Measurements from ENCODE around the gene DNAL1.

DNAL1 gene

GRCh38 chr14:73736842-73737241 lies 92.1 kb downstream of the DNAL1 start:
- TF ChIP-seq, protein P1, sequence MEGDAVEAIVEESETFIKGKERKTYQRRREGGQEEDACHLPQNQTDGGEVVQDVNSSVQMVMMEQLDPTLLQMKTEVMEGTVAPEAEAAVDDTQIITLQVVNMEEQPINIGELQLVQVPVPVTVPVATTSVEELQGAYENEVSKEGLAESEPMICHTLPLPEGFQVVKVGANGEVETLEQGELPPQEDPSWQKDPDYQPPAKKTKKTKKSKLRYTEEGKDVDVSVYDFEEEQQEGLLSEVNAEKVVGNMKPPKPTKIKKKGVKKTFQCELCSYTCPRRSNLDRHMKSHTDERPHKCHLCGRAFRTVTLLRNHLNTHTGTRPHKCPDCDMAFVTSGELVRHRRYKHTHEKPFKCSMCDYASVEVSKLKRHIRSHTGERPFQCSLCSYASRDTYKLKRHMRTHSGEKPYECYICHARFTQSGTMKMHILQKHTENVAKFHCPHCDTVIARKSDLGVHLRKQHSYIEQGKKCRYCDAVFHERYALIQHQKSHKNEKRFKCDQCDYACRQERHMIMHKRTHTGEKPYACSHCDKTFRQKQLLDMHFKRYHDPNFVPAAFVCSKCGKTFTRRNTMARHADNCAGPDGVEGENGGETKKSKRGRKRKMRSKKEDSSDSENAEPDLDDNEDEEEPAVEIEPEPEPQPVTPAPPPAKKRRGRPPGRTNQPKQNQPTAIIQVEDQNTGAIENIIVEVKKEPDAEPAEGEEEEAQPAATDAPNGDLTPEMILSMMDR (IDR thresholded peaks at IDR 0.05; ENCODE audit: control extremely low read depth, extremely low read depth, low read depth, missing control alignments), result no peak
- DNase-seq (ENCODE audit: extremely low spot score), result no peak
- POLR2A ChIA-PET, result no interaction called here
- CTCF ChIA-PET, result no interaction called here

DNA sequence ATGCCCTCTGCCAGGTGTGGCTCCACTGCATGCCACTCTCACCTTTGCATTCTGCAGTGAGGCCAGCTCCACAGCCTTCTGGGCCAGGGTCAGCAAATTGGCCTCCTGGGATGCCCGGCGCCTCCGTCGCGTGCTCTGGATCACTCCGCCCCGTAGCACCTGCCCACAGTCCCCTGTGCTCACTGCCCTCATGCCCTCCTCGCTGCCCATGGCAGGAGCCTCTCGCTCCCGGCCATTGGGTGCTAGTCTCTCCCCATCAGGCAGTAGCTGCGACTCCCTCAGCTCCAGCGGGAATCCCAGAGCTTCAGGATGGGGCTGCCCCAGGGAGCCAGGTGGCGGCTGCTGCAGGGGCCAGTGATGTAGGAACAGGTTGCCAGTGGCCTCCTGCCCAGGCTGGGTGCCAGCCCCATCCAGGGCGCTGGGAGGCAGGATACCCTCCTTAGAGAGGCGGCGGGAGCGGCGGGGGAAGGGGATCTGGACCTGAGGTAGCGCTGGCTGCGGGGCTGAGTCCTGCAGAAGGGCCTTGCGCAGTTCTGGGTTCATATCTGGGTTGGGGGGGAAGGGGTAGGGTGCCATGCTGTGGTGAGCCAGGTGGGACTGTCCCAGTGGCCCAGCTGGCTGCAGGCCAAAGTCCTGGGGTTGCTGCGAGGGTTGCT lies 93.9 kb downstream of the DNAL1 start:
- TF ChIP-seq, protein P1 (IDR thresholded peaks at IDR 0.05; ENCODE audit: control extremely low read depth, extremely low read depth, low read depth, missing control alignments), result no peak
- ChIA-PET POLR2A (no interaction called here), CTCF (interaction anchor here (11.5 kb wide), 1 partner anchor 7 kb away, joined by 128 read pairs; no protein-coding TSS in a partner anchor)
- no peak for DNase-seq (ENCODE audit: extremely low spot score)

GRCh38 chr14:73739174-73739898 lies 94.5 kb downstream of the DNAL1 start:
- POLR2A ChIA-PET, result no interaction called here
- CTCF ChIA-PET, result interaction anchor here (8.5 to 11.5 kb wide), 2 partner anchors 8 to 17 kb away, joined by 102 to 128 read pairs; a partner anchor contains a TSS
- TF ChIP-seq, protein P1 (IDR thresholded peaks at IDR 0.05; ENCODE audit: control extremely low read depth, extremely low read depth, low read depth, missing control alignments), result no peak
- DNase-seq (ENCODE audit: extremely low spot score), result no peak

GRCh38 chr14:73739899-73740617 lies 95.3 kb downstream of the DNAL1 start:
- TF ChIP-seq, protein P1 (IDR thresholded peaks at IDR 0.05; ENCODE audit: control extremely low read depth, extremely low read depth, low read depth, missing control alignments), result no peak
- POLR2A ChIA-PET, result no interaction called here
- no peak for DNase-seq (ENCODE audit: extremely low spot score)
- CTCF ChIA-PET, result interaction anchor here (1.4 to 11.5 kb wide), 5 partner anchors 9 to 37 kb away, joined by 3 to 128 read pairs (median 6); a partner anchor contains a TSS

GRCh38 chr14:73740618-73741326 lies 96.0 kb downstream of the DNAL1 start:
- TF ChIP-seq, protein P1 (IDR thresholded peaks at IDR 0.05; ENCODE audit: control extremely low read depth, extremely low read depth, low read depth, missing control alignments), result no peak
- DNase-seq (ENCODE audit: extremely low spot score), result no peak
- POLR2A ChIA-PET, result interaction anchor here (2.9 to 3.9 kb wide), 2 partner anchors 14 to 19 kb away, joined by 10 to 26 read pairs; a partner anchor contains a TSS
- CTCF ChIA-PET, result interaction anchor here (0.7 to 11.5 kb wide), 9 partner anchors 9 to 90 kb away, joined by 3 to 128 read pairs (median 6); partner anchors contain the start of gene PNMA1

Data from GM10248 (cell line).